LNCAP (cell line): ENCODE results near the gene TMBIM6.

ENCODE experiments used
- TF ChIP-seq, protein P1 (sequence below): fragments of 450-650 bp; IDR thresholded peaks from 2 replicates; pipeline ENCODE4 v1.5.1; 2017; ENCODE audit warnings: mild to moderate bottlenecking

The TMBIM6 gene

DNA sequence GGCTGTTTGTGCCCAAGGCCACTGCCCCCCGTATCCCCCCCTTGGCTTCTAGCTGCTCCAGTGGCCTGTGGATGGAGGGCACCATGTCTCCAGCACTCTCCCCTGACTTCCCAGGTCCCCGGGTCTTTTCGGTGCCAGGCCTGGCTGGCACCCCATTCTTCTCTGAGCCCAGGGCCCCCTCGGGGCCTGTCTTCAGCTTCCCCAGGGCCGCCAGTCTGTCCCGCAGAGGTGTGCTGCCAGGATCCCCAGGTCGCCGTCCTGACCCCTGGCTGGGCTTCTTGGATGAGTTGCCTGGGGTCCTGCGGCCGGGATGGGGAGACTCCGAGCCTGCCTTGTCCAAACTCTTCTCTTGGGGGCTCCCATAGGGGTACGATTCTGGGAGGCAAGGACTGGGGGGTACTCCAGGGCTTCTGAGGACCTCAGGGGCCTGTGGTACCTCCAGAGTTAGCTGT is 54.3 kb downstream of the TMBIM6 start:
- TF ChIP-seq, protein P1, sequence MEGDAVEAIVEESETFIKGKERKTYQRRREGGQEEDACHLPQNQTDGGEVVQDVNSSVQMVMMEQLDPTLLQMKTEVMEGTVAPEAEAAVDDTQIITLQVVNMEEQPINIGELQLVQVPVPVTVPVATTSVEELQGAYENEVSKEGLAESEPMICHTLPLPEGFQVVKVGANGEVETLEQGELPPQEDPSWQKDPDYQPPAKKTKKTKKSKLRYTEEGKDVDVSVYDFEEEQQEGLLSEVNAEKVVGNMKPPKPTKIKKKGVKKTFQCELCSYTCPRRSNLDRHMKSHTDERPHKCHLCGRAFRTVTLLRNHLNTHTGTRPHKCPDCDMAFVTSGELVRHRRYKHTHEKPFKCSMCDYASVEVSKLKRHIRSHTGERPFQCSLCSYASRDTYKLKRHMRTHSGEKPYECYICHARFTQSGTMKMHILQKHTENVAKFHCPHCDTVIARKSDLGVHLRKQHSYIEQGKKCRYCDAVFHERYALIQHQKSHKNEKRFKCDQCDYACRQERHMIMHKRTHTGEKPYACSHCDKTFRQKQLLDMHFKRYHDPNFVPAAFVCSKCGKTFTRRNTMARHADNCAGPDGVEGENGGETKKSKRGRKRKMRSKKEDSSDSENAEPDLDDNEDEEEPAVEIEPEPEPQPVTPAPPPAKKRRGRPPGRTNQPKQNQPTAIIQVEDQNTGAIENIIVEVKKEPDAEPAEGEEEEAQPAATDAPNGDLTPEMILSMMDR, result no peak

DNA sequence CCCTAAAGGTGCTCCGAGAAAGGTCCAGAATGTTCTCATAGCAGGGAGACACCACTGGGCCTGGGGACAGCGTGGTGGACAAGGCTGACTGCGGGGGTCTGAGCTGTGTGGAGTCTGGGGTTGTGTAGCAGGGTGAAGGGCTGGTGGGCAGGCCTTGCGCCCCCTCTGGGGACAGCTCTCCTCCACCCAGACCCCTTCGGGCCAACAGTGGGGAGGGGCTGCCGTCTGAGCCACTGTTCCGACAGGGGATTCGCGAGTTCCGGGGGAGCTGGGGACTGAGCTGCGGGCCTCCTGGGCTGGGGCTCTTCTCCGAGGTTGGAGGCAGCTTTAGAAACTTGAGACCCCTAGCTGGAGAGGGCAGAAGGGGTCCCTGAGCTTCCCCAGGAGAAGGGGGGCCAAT is 54.8 kb downstream of the TMBIM6 start:
- TF ChIP-seq, protein P1, result no peak

DNA sequence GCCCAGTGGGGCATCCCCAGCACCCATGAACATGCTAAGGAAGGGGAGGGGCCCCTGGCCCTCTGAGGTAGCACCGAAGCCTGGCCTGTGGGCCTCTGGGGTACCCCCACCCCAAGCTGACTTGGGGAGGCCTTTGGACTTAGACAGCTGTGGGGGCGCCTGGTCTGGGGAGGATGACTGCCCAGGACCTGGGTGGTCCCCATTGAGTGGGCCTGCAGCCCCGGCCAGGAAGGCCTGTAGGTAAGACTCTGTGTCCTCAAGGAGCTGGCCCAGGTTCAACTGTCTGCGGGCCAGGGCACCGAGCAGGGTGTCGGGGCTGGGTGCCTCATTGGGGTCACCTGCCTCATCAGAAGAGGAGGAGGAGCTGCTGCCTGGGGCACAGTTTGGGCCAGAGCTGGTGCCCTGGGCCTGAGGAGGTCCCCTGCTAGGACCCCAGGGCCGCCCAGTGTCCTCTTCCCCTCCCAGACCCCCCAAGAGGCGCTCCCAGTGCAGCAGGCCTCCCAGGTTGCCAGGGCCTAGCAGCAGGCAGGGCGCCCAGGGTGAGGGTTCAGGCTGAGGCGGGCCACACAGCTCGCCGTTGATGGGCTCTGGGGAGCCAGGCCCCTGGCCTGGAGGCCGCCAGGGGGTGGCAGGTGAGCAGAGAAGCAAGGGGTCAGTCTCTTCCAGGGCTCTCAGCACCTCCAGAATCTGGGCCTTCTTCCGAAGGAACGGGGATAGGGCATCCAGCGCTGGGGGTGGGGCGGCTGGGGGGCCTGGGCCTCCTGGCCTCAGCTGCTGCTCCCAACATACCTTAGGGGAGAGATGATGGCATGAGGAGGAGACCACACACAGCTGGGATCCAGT is 55.5 kb downstream of the TMBIM6 start:
- TF ChIP-seq, protein P1, result no peak

DNA sequence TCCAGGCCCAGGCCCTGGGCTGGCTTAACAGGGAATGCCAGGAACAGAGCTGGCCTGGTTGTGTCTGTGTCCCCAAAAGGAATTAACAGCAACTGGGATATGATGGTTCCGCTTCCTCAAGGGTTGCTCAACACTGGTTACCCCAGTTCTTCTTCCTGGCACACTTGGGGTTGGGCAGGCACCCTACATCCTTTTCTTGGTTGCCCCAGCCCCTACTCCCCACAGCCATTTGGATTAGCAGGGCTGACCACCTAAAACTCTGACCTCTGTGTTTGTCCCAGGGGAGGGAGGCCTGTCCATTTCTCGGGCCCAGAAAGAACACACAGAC is 56.1 kb downstream of the TMBIM6 start:
- TF ChIP-seq, protein P1, result no peak

DNA sequence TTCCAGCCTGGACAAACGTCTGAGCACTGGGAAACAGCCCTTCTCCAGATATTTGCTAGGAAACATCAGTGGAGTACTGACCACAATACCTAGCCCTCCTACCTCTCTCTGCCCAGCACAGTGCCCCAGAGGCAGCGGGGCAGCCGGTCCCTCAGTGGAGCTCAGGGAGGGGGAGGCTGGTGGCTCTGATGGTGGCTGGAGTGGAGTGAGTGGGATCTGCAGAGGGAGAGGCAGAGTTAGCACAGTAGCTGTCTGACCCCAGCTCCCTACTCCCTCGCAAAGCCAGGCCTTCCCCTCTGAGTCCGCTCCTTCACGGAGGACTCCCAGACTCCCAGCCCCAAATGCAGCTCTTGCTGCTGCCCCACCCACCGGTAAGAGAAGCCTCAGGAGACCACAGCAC is 56.9 kb downstream of the TMBIM6 start:
- TF ChIP-seq, protein P1, result no peak

DNA sequence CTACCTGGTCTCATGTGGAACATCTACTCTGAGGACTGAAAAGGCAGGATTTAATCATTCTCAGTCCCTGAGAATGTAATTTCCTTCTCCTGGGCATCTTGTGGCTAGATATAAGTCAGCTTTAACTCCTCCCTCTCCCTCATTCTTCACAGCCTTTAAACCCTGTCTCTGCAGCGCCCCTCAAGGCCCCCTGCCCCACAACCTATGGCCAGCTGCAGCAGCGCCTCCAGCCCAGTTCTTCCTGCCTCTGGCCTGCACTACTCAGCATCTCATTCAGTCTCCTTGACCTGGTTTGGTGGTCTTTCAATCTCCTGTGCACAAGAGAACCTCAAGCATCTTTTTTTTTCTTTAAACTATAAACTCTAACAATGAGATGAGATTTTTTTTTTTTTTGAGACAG is 57.6 kb downstream of the TMBIM6 start:
- TF ChIP-seq, protein P1, result no peak

DNA sequence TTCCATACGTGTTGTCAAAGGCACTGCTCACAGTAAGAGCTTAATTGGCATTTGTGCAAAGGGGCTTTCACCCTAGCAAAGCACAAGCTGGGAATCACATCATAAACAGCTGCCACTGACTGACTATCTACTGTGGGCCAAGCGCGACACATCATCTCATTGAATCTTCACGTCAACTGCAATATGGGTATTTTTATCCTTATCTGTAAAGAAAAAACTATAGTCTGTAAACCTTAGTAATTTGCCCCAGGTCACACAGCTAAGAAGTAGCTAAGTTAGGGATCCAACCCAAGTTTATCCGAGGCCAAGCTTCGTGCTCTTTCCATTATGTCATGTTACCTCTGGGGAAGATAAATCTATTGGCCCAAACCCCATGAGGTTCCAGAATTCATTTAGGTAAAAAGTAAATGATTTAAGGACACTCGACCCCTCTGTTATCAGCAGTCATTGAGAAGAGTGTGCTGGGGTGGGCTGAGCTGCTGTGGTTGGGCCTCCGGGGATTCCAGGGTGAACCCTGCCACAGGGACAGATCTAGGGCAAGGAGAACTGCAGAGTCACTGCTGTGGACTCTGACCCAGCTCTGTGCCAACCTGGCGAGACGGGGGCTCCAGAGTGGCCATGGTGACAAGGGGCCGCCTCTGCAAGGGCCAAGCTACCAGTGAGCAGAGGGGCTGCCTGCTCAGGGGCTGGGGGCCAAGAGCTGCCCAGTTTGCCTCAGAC is 59.2 kb downstream of the TMBIM6 start:
- TF ChIP-seq, protein P1, result no peak
